ELF-1 (cell line): ENCODE data around the gene CDKN1A.

Experiments used
- DNase-seq: peaks from one replicate; pipeline ENCODE4 v3.0.0-alpha.2; 2016; ENCODE audit warnings: low read depth, low spot score

Gene CDKN1A

DNA sequence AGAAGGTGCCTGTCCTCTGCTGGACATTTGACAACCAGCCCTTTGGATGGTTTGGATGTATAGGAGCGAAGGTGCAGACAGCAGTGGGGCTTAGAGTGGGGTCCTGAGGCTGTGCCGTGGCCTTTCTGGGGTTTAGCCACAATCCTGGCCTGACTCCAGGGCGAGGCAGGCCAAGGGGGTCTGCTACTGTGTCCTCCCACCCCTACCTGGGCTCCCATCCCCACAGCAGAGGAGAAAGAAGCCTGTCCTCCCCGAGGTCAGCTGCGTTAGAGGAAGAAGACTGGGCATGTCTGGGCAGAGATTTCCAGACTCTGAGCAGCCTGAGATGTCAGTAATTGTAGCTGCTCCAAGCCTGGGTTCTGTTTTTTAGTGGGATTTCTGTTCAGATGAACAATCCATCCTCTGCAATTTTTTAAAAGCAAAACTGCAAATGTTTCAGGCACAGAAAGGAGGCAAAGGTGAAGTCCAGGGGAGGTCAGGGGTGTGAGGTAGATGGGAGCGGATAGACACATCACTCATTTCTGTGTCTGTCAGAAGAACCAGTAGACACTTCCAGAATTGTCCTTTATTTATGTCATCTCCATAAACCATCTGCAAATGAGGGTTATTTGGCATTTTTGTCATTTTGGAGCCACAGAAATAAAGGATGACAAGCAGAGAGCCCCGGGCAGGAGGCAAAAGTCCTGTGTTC lies 1.3 kb upstream of the CDKN1A start:
- DNase-seq: no peak

DNA sequence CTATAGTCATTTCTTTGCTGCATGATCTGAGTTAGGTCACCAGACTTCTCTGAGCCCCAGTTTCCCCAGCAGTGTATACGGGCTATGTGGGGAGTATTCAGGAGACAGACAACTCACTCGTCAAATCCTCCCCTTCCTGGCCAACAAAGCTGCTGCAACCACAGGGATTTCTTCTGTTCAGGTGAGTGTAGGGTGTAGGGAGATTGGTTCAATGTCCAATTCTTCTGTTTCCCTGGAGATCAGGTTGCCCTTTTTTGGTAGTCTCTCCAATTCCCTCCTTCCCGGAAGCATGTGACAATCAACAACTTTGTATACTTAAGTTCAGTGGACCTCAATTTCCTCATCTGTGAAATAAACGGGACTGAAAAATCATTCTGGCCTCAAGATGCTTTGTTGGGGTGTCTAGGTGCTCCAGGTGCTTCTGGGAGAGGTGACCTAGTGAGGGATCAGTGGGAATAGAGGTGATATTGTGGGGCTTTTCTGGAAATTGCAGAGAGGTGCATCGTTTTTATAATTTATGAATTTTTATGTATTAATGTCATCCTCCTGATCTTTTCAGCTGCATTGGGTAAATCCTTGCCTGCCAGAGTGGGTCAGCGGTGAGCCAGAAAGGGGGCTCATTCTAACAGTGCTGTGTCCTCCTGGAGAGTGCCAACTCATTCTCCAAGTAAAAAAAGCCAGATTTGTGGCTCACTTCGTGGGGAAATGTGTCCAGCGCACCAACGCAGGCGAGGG lies 594 bp upstream of the CDKN1A start:
- DNase-seq: no peak

DNA sequence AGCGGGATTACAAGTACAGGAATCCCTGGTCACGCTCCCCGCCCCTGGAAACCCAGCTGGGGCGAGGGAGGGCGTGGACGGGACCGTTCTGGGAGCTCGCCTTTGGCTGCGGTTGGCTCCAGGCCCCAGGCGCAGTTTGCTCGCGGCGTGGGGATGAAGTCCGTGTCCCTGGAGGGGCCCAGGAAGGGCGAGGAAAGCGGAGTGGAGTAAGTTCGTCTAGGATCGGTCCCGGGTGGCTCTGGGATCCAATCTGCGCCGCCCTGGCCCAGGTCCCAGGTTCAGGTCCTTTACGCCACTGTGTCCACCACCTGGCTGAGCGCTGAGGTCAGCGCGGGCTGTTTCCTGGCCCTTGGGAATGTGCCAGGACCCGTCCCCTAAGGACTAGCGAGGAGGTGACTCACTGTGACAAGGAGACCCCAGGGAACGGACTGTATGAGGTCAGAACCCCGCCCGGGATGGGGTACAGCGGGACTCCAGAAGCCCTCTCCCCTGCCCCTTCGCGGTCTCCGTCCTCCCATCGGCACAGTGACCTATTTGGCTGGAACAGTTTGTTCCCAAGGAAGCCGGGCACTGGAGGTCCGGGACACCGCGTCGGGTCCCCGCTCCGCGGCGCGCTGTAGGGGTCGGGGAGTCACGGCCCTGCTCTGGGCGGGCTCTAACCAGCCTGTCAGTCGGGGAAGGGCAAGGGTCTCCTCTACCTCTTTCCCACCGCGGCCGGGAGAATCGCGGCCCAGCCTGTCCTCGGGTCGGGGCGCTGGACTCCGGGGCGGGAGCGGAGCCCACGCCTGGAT lies 724 bp downstream of the CDKN1A start:
- peak; percentile 66 for DNase-seq

DNA sequence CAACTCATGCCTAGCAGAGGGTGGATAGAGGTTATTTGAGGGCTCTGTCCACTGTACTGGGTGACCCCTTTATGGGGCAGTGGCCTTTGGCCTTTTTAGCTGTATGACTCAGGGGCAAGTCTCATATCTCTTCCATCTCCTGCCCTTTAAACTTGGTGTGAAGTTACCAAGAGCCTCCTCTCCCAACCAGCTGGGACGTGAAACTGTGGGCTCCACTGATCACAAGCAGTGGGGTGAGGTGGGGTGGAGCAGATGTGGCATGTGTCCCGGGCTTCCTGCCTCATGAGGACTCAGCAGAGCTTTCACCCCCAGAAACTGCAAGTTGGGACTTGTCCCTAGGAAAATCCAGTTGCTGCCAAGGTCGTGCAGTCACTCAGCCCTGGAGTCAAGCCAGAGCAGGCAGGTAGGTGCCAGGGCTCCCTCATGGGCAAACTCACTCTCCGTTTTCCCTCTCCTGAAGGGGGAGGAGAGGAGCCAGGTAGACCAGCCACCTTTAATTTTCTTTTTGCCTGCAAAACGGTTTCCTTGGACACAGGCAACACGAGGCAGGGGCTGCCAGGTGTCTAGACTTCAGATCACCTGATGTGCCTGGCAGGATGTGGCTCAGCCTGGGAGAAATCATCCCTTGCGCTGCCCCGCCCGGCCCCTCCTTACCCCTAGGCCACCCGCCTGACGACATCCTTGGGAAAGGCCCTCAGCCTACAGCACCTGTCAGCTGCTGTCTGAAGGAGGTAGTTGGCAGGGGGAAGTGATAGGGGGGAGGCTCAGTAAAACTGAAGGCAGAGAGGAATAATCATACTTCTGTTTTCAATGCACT lies 4.0 kb downstream of the CDKN1A start:
- peak; percentile 38 for DNase-seq

DNA sequence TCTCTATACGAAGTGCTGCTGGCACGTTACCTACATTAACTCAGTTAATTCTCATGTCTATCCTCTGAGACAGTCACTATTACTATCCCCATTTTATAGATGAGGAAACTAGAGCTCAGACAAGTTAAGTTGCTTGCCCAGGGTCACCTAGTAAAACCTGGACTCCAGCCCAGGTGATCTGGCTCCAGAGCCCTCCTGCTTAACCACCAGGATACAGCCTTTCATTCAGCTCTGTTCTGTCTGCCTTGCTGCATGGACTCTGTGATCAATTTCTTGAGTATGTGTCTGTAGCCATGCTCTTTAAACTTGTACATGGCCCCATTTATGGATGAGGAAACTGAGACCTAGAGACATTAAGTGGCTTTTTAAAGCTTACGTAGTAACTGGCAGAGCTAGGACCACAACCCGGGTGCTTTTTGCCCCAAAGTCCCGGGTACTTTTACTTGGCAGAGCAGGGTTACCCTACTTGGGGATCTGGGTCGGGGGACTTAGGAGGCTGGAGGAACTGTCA lies 4.7 kb downstream of the CDKN1A start:
- no peak for DNase-seq

DNA sequence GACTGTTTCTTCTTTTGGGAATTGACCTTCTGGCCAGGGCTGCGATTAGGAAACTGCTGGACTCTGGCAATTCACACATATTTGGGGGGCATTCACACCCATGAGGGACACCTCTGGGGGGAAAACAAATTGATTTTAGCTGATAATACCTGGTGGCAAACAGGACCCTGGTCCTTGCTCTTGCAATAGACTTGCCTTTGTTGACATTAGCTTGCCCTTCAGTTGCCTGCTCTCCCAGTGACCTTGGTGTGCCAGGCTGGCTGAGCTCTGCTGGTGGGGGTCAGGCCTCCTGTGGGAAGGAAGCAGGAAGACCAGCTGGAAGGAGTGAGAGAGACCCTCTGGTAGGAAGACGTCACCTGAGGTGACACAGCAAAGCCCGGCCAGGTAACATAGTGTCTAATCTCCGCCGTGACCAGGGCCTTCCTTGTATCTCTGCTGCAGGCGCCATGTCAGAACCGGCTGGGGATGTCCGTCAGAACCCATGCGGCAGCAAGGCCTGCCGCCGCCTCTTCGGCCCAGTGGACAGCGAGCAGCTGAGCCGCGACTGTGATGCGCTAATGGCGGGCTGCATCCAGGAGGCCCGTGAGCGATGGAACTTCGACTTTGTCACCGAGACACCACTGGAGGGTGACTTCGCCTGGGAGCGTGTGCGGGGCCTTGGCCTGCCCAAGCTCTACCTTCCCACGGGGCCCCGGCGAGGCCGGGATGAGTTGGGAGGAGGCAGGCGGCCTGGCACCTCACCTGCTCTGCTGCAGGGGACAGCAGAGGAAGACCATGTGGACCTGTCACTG lies 5.3 kb downstream of the CDKN1A start:
- DNase-seq: no peak

DNA sequence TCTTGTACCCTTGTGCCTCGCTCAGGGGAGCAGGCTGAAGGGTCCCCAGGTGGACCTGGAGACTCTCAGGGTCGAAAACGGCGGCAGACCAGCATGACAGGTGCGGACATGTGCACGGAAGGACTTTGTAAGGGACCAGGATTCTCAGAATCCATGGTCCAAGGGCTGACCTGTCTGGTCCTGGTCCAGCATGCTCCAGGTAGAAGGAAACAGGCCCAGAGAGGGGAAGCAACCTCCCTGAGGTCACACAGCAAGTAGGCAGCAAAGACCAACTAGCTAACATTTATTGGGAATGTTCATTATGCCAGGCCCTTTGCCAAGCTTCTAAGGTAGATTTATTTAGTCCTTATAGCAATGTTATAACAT lies 5.9 kb downstream of the CDKN1A start:
- no peak for DNase-seq

DNA sequence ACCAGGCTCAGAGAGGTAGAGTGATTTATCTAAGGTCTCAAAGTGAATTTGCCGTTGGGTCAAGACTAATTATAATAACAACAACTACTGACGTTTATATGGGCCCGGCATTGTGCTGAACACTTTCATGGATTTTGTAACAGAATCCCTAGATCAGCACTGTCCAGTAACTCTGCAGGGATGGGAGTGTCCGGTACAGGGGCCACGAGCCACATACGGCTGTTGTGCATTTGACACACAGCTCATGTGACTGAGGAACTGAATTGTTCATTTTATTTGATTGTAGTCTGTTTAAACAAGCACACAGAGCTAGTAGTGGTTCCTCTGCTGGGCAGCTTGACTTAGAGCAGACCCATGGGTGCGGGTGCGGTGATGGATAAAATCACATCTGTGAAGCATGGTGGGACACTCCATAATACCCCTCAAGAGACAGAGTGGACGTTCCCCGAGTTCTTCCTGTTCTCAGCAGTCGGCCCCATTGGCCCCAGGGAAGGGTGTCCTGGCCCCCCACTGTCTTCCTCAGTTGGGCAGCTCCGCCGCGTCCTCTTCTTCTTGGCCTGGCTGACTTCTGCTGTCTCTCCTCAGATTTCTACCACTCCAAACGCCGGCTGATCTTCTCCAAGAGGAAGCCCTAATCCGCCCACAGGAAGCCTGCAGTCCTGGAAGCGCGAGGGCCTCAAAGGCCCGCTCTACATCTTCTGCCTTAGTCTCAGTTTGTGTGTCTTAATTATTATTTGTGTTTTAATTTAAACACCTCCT lies 6.8 kb downstream of the CDKN1A start:
- no peak for DNase-seq

DNA sequence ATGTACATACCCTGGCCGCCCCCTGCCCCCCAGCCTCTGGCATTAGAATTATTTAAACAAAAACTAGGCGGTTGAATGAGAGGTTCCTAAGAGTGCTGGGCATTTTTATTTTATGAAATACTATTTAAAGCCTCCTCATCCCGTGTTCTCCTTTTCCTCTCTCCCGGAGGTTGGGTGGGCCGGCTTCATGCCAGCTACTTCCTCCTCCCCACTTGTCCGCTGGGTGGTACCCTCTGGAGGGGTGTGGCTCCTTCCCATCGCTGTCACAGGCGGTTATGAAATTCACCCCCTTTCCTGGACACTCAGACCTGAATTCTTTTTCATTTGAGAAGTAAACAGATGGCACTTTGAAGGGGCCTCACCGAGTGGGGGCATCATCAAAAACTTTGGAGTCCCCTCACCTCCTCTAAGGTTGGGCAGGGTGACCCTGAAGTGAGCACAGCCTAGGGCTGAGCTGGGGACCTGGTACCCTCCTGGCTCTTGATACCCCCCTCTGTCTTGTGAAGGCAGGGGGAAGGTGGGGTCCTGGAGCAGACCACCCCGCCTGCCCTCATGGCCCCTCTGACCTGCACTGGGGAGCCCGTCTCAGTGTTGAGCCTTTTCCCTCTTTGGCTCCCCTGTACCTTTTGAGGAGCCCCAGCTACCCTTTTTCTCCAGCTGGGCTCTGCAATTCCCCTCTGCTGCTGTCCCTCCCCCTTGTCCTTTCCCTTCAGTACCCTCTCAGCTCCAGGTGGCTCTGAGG lies 7.6 kb downstream of the CDKN1A start:
- no peak for DNase-seq

DNA sequence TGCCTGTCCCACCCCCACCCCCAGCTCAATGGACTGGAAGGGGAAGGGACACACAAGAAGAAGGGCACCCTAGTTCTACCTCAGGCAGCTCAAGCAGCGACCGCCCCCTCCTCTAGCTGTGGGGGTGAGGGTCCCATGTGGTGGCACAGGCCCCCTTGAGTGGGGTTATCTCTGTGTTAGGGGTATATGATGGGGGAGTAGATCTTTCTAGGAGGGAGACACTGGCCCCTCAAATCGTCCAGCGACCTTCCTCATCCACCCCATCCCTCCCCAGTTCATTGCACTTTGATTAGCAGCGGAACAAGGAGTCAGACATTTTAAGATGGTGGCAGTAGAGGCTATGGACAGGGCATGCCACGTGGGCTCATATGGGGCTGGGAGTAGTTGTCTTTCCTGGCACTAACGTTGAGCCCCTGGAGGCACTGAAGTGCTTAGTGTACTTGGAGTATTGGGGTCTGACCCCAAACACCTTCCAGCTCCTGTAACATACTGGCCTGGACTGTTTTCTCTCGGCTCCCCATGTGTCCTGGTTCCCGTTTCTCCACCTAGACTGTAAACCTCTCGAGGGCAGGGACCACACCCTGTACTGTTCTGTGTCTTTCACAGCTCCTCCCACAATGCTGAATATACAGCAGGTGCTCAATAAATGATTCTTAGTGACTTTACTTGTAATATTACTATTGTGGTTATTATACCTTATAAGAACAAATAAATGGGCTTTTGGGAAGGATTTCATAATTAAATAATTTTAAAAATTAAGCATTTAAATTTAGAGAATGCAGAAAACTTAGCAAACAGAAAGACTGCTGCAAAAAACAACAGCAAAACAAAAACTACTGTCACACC lies 8.4 kb downstream of the CDKN1A start:
- no peak for DNase-seq

DNA sequence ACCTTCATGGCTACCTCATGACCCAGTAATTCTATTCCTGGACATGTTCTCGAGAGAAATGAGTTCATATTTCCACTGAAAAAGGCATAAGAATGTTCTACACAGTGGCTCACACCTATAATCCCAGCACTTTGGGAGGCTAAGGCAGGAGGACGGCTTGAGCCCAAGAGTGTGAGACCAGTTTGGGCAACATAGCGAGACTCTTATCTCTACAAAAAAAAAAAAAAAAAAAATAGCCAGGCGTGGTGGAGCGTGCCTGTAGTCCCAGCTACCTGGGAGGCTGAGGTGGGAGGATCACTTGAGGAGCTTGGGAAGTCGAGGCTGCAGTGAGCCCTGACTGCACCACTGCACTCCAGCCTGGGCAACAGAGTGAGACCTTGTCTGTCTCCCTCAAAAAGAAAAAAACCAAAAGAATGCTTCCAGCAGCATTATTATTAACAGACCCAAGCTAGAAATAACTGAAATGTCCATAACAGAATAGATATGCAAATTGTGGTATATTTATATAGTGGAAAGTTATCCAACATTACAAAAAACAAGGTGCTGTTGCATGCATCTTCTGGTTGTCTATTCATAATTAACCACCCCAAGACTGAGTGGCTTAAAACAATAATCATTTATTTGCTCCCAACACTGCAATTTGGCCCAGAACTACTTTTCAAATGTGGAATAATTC lies 9.7 kb downstream of the CDKN1A start:
- DNase-seq: no peak

DNA sequence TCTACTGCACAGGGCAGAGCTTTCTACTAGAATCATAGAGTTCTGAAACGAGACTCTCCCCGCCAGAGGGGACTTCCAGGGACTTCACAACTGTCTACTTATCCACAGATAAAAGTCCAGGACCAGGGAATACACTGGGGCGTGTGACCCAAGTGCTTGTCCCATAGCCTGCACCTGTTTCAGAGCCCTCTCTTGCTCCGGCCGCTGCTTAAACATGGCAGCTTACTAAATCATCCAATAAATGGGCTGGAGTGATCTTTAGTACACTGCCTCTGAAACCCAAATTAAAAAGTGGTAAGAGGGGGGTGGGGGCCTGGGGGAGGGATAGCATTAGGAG lies 10.2 kb downstream of the CDKN1A start:
- DNase-seq: no peak

DNA sequence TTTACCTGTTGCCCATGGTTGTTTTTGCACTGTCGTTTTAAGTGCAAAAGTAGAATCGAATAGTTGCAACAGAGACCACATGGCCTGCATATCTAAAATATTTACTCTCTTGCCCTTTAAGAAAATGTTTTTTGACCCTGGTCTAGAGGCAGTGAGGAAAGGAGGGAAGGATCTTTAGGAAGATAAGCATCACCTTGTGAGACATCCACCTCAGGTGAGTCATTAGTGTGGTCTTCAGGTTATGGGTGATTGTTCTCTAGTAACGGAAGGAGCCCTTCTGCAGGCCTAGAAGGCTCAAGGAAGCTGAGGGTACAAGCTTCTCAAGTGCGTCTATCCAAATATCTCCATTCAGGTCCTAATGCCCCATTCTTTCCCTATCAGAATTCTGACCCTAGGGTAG lies 12.5 kb downstream of the CDKN1A start:
- no peak for DNase-seq

DNA sequence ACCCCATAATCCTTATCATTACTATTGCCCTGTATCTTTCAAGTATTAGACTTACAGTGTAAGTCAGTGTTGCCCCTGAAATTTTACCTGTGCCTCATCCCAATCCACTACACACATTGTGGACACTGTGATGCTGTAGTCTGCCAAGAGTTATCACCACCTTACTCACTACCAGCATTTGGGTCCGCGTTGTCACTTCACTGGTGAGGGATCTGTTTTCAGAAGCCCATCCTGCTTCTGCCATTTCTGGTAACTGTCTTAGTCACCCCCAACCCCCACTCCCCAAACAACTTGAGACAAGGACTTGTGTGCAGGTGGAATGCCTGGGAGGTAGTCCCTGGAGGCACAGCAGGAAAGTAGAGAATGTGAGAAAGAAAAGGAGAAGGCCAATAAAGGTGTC lies 13.1 kb downstream of the CDKN1A start:
- DNase-seq: no peak

DNA sequence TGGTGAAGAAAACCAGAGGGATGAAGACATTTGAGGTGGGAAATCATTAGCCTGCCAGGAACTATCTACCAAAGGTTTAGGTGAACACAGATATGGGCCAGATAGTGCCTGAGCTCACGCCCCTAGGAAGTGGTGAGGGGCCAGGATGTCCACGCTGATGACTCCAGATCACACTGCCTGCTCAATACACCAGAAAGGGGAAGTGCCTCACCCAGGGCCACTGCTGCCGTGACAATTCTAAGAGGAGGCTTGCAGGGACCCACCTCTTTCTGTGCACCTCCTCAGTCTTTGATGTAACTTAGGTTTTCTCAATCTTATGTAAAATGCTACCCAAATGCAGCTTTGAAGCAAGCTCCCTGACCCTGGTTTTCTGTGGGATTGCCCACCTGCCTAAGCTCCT lies 13.7 kb downstream of the CDKN1A start:
- no peak for DNase-seq

DNA sequence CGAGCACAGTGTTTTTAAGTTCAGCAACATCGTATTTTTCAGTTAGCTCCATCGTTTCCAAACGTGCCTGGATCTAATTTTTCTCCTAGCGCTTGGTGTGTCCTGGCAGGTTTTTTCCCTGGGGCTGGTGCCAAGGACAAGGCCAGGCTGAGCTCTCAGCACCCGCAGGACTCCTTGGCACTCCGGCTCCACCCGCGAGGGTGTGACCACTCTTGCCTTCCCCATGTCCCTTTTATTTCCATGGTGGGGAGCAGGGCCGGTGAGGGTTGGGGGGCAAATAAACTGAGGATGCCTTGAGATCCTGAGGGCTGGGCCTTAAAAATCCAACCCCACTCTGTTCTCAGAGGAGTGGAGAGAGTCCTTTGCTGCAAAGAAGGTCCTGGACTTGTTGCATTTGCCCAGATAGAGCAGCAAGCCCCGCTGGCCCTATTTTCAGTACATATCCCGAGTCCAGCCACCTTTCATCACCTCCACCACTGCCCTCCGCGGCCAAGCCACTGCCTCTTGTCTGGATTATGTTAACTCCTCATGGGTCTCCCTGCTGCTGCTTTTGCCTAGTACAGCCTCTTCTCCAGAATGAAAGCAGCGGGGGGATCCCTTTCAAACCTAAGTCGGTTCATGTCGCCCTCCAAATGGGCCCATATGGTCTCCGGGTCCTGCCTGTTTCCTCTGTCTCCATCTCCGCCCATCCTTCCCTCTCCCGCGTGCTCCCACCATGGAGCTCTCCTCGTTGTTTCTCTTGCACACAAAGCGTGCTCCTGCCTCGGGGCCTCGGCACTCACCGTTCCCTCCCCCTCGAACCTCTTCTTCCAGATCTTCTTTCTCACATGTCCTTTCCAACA lies 14.6 kb downstream of the CDKN1A start:
- DNase-seq: no peak

DNA sequence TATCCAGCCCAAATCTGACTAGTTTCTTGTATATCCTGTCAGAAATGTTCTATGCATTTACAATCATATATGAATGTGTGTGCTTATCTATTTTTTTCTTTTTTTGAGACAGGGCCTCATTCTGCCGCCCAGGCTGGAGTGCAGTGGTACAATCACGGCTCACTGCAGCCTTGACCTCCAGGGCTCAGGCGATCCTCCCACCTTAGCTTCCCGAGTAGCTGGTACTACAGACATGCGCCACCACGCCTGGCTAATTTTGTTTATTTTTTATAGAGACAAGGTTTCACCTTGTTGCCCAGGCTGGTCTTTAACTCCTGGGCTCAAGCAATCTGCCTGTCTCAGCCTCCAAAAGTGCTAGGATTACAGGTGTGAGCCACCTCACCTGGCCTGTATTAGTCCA lies 16.1 kb downstream of the CDKN1A start:
- no peak for DNase-seq
